ENCODE results near the gene CEL. TPM values are rescaled to one million over a fixed set of nuclear protein-coding genes. Genes with fewer than 3 reads are reported as not detected.

Gene CEL
- total and polyA plus RNA-seq, 2 donors, result 0.76 to 3.2 TPM

DNA sequence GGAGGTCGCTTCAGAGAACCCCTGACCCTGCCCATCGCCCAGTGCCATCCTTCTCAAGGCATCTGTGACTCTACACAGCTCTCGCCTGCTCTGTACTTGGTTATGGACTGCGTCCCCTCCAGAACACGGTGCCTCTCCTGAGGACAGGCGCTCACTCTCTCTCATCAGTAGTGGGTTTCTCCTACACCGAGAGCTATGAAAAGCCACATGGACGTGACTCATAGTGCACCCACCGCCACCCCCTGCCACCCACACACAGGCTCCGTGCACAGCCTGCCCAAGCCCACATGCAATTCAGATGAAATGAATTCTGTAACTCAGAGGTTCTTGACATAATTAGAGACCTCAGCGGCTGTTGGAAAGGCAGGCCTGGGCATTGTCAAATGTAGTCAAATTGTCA, 17.1 kb upstream of the CEL start:
- H3K36me3 ChIP-seq (ENCODE audit: control insufficient read depth in 2 of 2, insufficient read depth in 2 of 2, low read length in 1 of 2), result peaks cover 70 to 73% of the 10 kb centered on the region in 2 donors
- no peak for DNase-seq (ENCODE audit: low read depth in 6 of 9, low spot score in 9 of 9)
- peaks cover 0 to 5% of the 10 kb centered on the region in 2 donors for H3K4me1 ChIP-seq (ENCODE audit: control insufficient read depth in 2 of 2, insufficient read depth in 2 of 2, low read length in 2 of 2)
- no peaks in the 10 kb centered on the region for H3K9me3 ChIP-seq (ENCODE audit: control insufficient read depth in 2 of 2, insufficient read depth in 1 of 2, low read length in 1 of 2)
- no peak overlapping the region for H3K27ac ChIP-seq (ENCODE audit: low read depth in 1 of 2, low read length in 1 of 2)
- H3K4me3 ChIP-seq (ENCODE audit: low read length in 2 of 2), result no peak overlapping the region
- no peaks in the 10 kb centered on the region for H3K27me3 ChIP-seq (ENCODE audit: control insufficient read depth in 2 of 2, insufficient read depth in 1 of 2, low read length in 1 of 2)
- 96% methylated on average over 11 of the region's 11 CpGs for WGBS

GRCh38 chr9:133045132-133045531, 16.6 kb upstream of the CEL start:
- no peak overlapping the region for H3K27ac ChIP-seq (ENCODE audit: low read depth in 1 of 2, low read length in 1 of 2)
- no peaks in the 10 kb centered on the region for H3K27me3 ChIP-seq (ENCODE audit: control insufficient read depth in 2 of 2, insufficient read depth in 1 of 2, low read length in 1 of 2)
- WGBS, result 97% methylated on average over 15 of the region's 15 CpGs

GRCh38 chr9:133046196-133046899, 15.4 kb upstream of the CEL start:
- Histone ChIP-seq H3K36me3 (ENCODE audit: control insufficient read depth in 2 of 2, insufficient read depth in 2 of 2, low read length in 1 of 2) (peaks cover 85 to 87% of the 10 kb centered on the region in 2 donors), H3K4me3 (ENCODE audit: low read length in 2 of 2) (no peak overlapping the region), H3K9me3 (ENCODE audit: control insufficient read depth in 2 of 2, insufficient read depth in 1 of 2, low read length in 1 of 2) (no peaks in the 10 kb centered on the region), H3K27me3 (ENCODE audit: control insufficient read depth in 2 of 2, insufficient read depth in 1 of 2, low read length in 1 of 2) (no peaks in the 10 kb centered on the region), H3K27ac (ENCODE audit: low read depth in 1 of 2, low read length in 1 of 2) (no peak overlapping the region), H3K4me1 (ENCODE audit: control insufficient read depth in 2 of 2, insufficient read depth in 2 of 2, low read length in 2 of 2) (peaks cover 0 to 5% of the 10 kb centered on the region in 2 donors)
- DNase-seq (ENCODE audit: low read depth in 6 of 9, low spot score in 9 of 9), result no peak
- WGBS, result 98% methylated on average over 9 of the region's 9 CpGs

More at GRCh38 chr9:133045132-133045531, 16.6 kb upstream of the CEL start:
- no peaks in the 10 kb centered on the region for H3K9me3 ChIP-seq (ENCODE audit: control insufficient read depth in 2 of 2, insufficient read depth in 1 of 2, low read length in 1 of 2)
- DNase-seq (ENCODE audit: low read depth in 6 of 9, low spot score in 9 of 9), result no peak
- H3K4me3 ChIP-seq (ENCODE audit: low read length in 2 of 2), result no peak overlapping the region
- H3K4me1 ChIP-seq (ENCODE audit: control insufficient read depth in 2 of 2, insufficient read depth in 2 of 2, low read length in 2 of 2), result peaks cover 0 to 5% of the 10 kb centered on the region in 2 donors
- H3K36me3 ChIP-seq (ENCODE audit: control insufficient read depth in 2 of 2, insufficient read depth in 2 of 2, low read length in 1 of 2), result peaks cover 74 to 76% of the 10 kb centered on the region in 2 donors

GRCh38 chr9:133046900-133047295, 14.9 kb upstream of the CEL start:
- peaks cover 0 to 5% of the 10 kb centered on the region in 2 donors for H3K4me1 ChIP-seq (ENCODE audit: control insufficient read depth in 2 of 2, insufficient read depth in 2 of 2, low read length in 2 of 2)
- H3K36me3 ChIP-seq (ENCODE audit: control insufficient read depth in 2 of 2, insufficient read depth in 2 of 2, low read length in 1 of 2), result peaks cover 86 to 89% of the 10 kb centered on the region in 2 donors
- DNase-seq (ENCODE audit: low read depth in 6 of 9, low spot score in 9 of 9), result no peak
- 97% methylated on average over 7 of the region's 7 CpGs for whole genome bisulfite sequencing
- H3K4me3 ChIP-seq (ENCODE audit: low read length in 2 of 2), result no peak overlapping the region
- H3K9me3 ChIP-seq (ENCODE audit: control insufficient read depth in 2 of 2, insufficient read depth in 1 of 2, low read length in 1 of 2), result no peaks in the 10 kb centered on the region
- no peak overlapping the region for H3K27ac ChIP-seq (ENCODE audit: low read depth in 1 of 2, low read length in 1 of 2)
- H3K27me3 ChIP-seq (ENCODE audit: control insufficient read depth in 2 of 2, insufficient read depth in 1 of 2, low read length in 1 of 2), result no peaks in the 10 kb centered on the region

- WGBS, result 25% methylated on average over 5 of the region's 5 CpGs
- no peaks in the 10 kb centered on the region for H3K27me3 ChIP-seq (ENCODE audit: control insufficient read depth in 2 of 2, insufficient read depth in 1 of 2, low read length in 1 of 2)
- H3K27ac ChIP-seq (ENCODE audit: low read depth in 1 of 2, low read length in 1 of 2), result no peak overlapping the region
- H3K4me3 ChIP-seq (ENCODE audit: low read length in 2 of 2), result no peak overlapping the region
- H3K36me3 ChIP-seq (ENCODE audit: control insufficient read depth in 2 of 2, insufficient read depth in 2 of 2, low read length in 1 of 2), result peaks cover 81 to 88% of the 10 kb centered on the region in 2 donors
- H3K9me3 ChIP-seq (ENCODE audit: control insufficient read depth in 2 of 2, insufficient read depth in 1 of 2, low read length in 1 of 2), result no peaks in the 10 kb centered on the region
- H3K4me1 ChIP-seq (ENCODE audit: control insufficient read depth in 2 of 2, insufficient read depth in 2 of 2, low read length in 2 of 2), result peaks cover 0 to 5% of the 10 kb centered on the region in 2 donors
- peak in 1 of 9 donors; percentile 52 for DNase-seq (ENCODE audit: low read depth in 6 of 9, low spot score in 9 of 9)
These were observed 13.2 kb upstream of the CEL start for GRCh38 chr9:133048595-133048994.

DNA sequence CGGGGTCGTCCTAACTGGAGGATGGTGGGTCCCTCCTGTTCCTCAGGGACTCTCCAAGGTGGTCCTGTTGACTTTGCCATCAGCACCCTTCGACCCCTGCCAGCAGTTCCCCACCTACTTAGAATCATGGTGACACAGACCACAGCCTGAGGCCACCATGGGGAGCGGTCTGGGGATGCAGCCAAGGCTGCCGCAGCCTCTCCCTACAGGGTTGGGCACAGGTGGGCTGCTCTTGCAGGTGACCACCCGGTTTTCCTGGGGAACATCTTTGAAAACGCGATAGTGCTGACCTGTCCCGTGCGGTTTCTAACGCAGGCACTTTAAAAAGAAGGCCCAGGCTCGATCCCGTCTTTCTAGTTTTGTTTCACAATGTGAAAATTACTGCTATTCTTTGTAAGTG, 12.7 kb upstream of the CEL start:
- WGBS, result 89% methylated on average over 13 of the region's 13 CpGs
- H3K4me1 ChIP-seq (ENCODE audit: control insufficient read depth in 2 of 2, insufficient read depth in 2 of 2, low read length in 2 of 2), result peaks cover 0 to 5% of the 10 kb centered on the region in 2 donors
- no peaks in the 10 kb centered on the region for H3K9me3 ChIP-seq (ENCODE audit: control insufficient read depth in 2 of 2, insufficient read depth in 1 of 2, low read length in 1 of 2)
- H3K4me3 ChIP-seq (ENCODE audit: low read length in 2 of 2), result no peak overlapping the region
- no peaks in the 10 kb centered on the region for H3K27me3 ChIP-seq (ENCODE audit: control insufficient read depth in 2 of 2, insufficient read depth in 1 of 2, low read length in 1 of 2)
- H3K36me3 ChIP-seq (ENCODE audit: control insufficient read depth in 2 of 2, insufficient read depth in 2 of 2, low read length in 1 of 2), result peaks cover 81 to 90% of the 10 kb centered on the region in 2 donors
- no peak overlapping the region for H3K27ac ChIP-seq (ENCODE audit: low read depth in 1 of 2, low read length in 1 of 2)
- DNase-seq (ENCODE audit: low read depth in 6 of 9, low spot score in 9 of 9), result no peak

DNA sequence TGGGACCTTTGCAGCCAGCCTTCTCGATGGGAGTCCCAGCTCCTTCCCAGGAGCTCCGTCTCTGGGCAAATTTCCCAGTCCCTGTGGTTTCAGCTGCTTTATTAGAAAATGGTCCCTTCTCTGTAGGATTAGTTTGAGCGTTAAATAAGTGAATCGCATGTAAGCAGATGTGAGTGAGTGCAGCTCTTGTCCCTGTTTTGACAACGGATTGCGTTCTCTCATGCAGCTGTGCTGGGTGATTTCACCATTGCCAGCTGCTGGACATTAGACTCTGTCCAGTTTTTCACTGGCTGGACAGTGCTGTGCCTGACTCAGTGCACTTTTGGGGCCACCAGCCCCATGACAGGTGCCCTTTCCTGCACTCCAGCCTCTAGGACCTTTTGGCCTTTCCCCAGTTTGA, 11.6 kb upstream of the CEL start:
- no peaks in the 10 kb centered on the region for H3K27me3 ChIP-seq (ENCODE audit: control insufficient read depth in 2 of 2, insufficient read depth in 1 of 2, low read length in 1 of 2)
- H3K9me3 ChIP-seq (ENCODE audit: control insufficient read depth in 2 of 2, insufficient read depth in 1 of 2, low read length in 1 of 2), result no peaks in the 10 kb centered on the region
- H3K27ac ChIP-seq (ENCODE audit: low read depth in 1 of 2, low read length in 1 of 2), result no peak overlapping the region
- peaks cover 0 to 5% of the 10 kb centered on the region in 2 donors for H3K4me1 ChIP-seq (ENCODE audit: control insufficient read depth in 2 of 2, insufficient read depth in 2 of 2, low read length in 2 of 2)
- 97% methylated on average over 6 of the region's 6 CpGs for WGBS
- DNase-seq (ENCODE audit: low read depth in 6 of 9, low spot score in 9 of 9), result no peak
- H3K36me3 ChIP-seq (ENCODE audit: control insufficient read depth in 2 of 2, insufficient read depth in 2 of 2, low read length in 1 of 2), result peaks cover 81 to 90% of the 10 kb centered on the region in 2 donors
- no peak overlapping the region for H3K4me3 ChIP-seq (ENCODE audit: low read length in 2 of 2)

GRCh38 chr9:133050781-133051180, 11.0 kb upstream of the CEL start:
- WGBS, result 95% methylated on average over 10 of the region's 10 CpGs
- peaks cover 81 to 90% of the 10 kb centered on the region in 2 donors for H3K36me3 ChIP-seq (ENCODE audit: control insufficient read depth in 2 of 2, insufficient read depth in 2 of 2, low read length in 1 of 2)
- DNase-seq (ENCODE audit: low read depth in 6 of 9, low spot score in 9 of 9), result no peak

DNA sequence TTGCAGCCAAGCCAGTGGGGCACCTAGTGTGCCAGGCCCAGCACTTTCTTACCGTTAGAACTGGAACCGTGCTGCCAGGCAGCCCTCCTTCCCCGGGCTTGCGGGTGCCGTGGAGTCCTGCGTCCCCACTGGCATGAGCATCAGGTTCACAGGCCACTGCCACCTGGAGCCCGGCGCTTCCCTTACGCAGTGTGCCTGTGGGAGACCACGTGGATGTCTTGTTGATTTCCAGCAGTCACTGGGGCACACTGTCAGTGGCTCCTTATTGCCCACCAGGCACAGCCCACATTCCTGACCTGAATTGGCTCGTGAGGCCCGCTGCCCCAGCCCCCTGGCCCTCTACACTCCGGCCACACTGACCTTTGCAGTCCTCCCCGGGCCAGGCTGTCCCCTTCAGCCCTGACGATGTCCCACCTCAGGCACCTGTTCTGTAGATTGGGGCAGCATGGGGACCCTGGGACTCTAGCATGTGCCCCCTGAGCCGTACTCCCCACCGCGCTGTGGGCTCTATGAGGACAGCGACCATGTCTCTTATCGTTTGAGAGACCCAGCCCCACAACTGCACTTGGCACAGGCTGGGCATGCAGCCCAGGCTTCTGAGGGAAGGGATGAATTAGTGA, 10.4 kb upstream of the CEL start:
- no peak overlapping the region for H3K4me3 ChIP-seq (ENCODE audit: low read length in 2 of 2)
- no peaks in the 10 kb centered on the region for H3K9me3 ChIP-seq (ENCODE audit: control insufficient read depth in 2 of 2, insufficient read depth in 1 of 2, low read length in 1 of 2)
- H3K36me3 ChIP-seq (ENCODE audit: control insufficient read depth in 2 of 2, insufficient read depth in 2 of 2, low read length in 1 of 2), result peaks cover 81 to 90% of the 10 kb centered on the region in 2 donors
- no peaks in the 10 kb centered on the region for H3K27me3 ChIP-seq (ENCODE audit: control insufficient read depth in 2 of 2, insufficient read depth in 1 of 2, low read length in 1 of 2)
- H3K27ac ChIP-seq (ENCODE audit: low read depth in 1 of 2, low read length in 1 of 2), result no peak overlapping the region
- 98% methylated on average over 20 of the region's 20 CpGs for WGBS
- no peak for DNase-seq (ENCODE audit: low read depth in 6 of 9, low spot score in 9 of 9)
- peaks cover 0 to 13% of the 10 kb centered on the region in 2 donors for H3K4me1 ChIP-seq (ENCODE audit: control insufficient read depth in 2 of 2, insufficient read depth in 2 of 2, low read length in 2 of 2)

More at GRCh38 chr9:133050781-133051180, 11.0 kb upstream of the CEL start:
- H3K4me1 ChIP-seq (ENCODE audit: control insufficient read depth in 2 of 2, insufficient read depth in 2 of 2, low read length in 2 of 2), result peaks cover 0 to 7% of the 10 kb centered on the region in 2 donors
- no peaks in the 10 kb centered on the region for H3K27me3 ChIP-seq (ENCODE audit: control insufficient read depth in 2 of 2, insufficient read depth in 1 of 2, low read length in 1 of 2)
- no peak overlapping the region for H3K27ac ChIP-seq (ENCODE audit: low read depth in 1 of 2, low read length in 1 of 2)
- no peaks in the 10 kb centered on the region for H3K9me3 ChIP-seq (ENCODE audit: control insufficient read depth in 2 of 2, insufficient read depth in 1 of 2, low read length in 1 of 2)
- no peak overlapping the region for H3K4me3 ChIP-seq (ENCODE audit: low read length in 2 of 2)

Measured in thymus (tissue), 11 donors.